Stimulated activated CD4-positive, alpha-beta T cell treated with anti-CD3 and anti-CD28 coated beads, Interleukin-4, amount 100 ng/mL, for 1 hour (primary cell): ENCODE data around the gene MICALL2.

ENCODE experiments used
- DNase-seq: peaks from one replicate; pipeline ENCODE4 v3.0.0-alpha.2; 2020

The MICALL2 gene

GRCh38 chr7:1458683-1459511, at the start of gene MICALL2:
MICALL2 (minus strand) TSS chr7:1459470; CDS start chr7:1459326, 144 bp downstream.
- peak; percentile 30 for DNase-seq

DNA sequence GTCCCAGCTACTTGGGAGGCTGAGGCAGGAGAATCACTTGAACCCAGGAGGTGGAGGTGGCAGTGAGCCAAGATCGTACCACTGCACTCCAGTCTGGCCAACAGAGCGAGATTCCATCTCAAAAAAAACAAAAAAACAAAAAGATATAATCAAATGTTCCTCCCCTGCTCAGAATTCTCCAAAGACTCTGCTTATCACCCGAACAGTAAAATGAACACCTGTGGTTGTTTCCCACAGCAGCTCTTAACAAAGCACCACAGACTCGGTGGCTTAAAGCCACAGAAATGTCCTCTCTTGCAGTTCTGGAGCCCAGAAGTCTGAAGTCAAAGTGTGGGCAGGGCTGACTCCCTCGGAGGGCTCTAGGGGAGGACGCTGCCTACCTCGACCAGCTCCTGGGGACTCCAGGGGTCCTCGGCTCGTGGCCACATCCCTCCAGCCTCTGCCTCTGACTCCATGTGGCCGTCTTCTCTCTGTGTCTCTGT, 49.0 kb upstream of the MICALL2 start:
- no peak for DNase-seq

DNA sequence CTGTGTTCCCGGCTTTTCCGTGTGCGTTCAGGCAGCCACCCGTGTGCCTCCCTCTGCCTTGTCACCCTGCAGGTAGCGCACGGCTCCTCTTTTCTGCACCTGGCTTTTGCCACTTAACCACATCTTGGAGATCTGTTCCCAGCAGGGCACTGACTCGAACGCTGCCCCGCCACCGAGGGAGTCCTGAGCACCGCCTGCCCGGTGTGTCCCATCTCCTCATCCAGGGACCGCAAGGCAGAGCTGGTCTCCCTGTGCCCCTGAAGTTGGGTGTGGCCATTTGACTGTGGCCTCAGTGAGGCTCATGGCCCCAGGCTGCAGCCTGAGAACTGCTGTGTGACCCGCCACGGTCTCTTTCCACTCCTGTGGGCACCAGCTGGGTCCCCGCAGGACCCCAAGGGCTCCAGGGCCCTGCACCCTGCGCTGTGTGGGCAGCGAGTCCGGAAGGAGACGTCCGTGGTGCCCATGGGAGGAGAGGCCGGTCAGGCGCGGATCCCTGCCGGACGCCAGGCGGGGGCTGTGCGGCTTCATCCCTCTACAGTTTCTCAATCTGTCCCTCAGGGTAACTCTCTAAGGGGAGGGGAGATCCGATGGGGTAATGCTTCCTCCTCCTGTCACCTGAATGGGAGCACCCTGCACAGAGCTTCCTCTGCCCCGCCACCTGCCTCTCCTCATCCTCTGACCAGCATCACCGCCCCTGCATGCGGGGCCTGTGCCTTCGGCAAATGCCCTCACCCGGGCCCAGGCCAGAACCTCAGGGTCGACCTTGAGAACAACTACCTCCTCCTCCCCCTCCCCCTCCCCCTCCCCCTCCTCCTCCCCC, 46.7 kb upstream of the MICALL2 start:
- no peak for DNase-seq

- peak; percentile 87 for DNase-seq
Observed at GRCh38 chr7:1503816-1504775, 44.8 kb upstream of the MICALL2 start, which contains the start of gene INTS1. INTS1 (minus strand) TSS chr7:1504389; CDS start chr7:1503960, 429 bp downstream.

GRCh38 chr7:1503390-1503789, 44.1 kb upstream of the MICALL2 start:
- no peak for DNase-seq

DNA sequence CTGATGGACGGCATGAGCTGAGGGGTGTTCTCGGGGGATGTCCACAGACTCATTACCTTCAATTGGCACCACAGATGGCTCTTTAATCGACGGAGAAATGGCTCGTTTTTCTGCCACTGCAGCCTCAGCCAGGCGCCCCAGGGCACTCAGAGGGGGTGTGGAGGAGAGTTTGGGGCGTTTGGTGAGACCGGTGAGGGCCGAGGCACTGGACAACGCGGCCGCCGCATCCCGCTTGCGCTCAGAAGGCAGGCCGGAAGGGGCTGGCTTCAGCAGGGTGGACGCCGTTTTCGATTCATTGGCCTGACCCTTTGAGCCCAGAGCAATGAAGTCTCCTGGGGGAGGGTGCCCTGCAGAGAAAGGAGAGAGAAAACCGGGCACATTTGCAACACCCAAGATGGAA, 43.6 kb upstream of the MICALL2 start:
- DNase-seq: no peak

GRCh38 chr7:1501487-1502270, 42.4 kb upstream of the MICALL2 start:
- no peak for DNase-seq

- DNase-seq: no peak
Observed at GRCh38 chr7:1500064-1500807, 41.0 kb upstream of the MICALL2 start.

GRCh38 chr7:1499367-1500029, 40.2 kb upstream of the MICALL2 start:
- DNase-seq: no peak

DNA sequence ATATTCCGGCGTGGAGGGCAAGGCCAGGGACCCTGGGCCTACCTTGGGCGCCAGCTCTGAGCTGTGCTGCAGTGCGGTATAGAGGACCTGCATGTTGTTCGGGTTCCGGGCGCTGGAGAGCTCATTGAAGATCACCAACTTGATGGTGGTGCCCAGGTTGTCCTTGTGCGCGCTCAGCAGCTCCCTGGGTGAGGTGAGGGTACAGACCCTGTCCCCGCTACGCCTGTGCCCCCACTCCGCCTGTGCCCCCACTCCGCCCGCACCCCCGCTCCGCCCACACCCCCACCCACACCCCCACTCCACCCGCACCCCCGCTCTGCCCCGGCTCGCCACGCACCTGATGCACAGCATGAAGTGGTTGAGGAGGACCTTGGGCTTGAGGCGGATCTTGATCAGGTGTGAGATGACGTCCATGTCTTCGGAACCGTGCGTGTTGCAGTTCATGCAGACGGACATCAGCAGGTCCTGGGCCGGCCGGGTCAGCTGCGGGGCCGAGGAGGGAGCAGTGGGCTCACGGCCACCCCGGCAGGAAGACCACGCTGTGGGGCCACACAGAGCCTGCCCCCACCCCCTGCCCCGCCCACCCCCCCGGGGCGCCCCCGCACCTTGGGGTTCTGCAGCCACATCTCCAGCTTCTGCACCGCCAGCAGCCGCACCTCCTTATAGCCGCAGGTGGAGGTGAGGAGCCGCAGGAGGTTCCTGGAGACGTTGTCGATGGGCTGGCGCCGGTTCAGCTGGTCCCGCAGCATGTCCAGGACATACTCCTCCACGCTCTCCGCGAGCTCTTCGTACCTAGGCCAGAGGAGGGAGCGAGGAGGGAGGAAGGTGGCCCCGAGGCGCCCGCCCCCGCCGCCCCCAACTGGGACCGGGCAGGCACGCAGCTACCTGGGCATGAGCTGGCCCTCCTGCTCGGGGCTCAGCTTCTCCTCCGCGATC, 39.4 kb upstream of the MICALL2 start:
- DNase-seq: no peak

GRCh38 chr7:1497293-1497927, 38.1 kb upstream of the MICALL2 start:
- no peak for DNase-seq

DNA sequence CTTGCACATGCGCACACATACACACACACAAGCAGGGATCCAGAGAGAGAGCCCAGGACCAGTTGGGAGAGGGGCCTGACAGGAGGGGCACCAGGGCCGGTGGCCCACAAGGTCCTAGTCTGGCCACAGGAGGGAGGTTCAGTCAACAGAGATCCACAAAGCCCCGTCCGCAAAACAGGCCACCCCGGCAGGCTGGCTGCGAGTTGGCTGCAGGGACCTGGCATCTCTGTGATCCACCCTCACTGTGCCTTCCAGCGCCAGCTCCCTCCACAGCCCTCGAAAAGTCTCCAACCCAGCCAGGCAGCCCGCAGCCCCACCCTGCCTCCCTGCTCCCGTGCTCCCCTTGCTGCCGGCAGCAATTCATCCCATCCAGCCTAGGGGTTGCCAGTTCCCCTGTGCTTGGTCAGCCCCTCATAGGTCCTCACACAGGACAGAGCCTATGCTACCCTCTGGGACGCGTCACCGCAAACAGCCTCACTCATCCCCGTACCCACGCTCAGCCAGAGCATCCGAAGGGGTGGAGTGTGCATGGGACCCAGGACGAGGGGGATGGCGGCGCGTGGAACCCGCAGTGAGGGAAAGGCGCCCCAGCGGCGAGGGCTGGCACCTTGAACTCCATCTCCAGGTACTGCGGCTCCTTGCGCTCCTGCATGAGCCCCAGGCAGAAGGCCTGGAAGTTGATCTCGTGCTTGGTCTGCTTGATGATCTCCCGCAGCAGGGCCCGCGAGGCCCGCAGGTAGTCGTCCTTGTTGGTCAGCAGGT, 37.4 kb upstream of the MICALL2 start:
- DNase-seq: no peak

- DNase-seq: no peak
Observed at GRCh38 chr7:1495564-1496242, 36.4 kb upstream of the MICALL2 start.

DNA sequence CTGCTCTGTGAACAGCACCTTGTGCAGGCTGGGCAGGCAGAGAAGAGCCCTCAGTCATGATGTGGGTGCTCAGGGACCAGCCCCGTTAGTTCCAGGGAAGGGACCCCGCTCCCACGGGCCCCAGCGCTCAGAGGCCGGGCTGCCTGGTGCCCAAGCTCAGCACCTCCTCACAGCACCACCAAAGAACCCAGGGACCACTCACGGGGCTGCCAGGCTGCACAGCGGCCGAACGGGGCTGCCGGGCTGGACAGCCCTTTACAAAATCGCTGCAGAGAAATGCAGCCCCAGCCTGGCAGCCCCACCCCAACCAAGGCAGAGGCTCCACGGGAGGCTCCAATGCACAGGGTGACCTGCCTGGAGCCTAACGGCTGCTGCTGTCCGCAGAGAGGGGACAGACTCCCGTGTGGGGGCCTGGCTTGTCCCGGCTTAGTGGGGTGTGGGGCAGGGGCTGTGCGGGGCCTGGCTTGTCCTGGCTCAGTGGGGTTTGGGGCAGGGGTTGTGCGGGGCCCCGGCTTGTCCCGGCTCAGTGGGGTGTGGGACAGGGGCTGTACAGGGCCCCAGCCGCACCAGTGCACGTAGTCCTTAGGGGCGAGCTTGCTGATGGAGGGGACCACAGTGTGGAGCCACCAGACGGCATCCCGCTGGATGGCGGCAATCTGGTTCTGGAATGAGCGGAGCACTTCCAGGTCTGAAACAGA, 35.7 kb upstream of the MICALL2 start:
- no peak for DNase-seq

DNA sequence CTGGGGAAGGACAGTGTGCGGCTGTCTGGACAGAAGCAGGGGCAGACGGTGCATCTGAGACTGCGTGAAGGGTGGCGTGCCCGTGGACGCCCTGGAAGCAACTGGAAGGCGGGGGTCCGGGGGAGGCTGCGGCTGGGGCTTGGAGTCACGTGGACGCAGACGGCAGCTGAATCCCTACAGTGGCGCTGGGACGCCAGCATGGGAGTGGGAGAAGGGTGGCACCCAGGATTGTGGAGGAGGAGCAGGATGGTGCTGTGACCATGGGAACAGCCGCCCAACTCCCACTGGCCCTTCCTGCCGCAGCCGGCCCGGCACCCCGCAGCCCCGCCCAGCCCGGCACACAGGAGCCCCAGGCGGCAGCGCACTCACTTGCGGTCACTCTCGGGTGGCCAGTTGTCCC, 35.2 kb upstream of the MICALL2 start:
- DNase-seq: no peak

DNA sequence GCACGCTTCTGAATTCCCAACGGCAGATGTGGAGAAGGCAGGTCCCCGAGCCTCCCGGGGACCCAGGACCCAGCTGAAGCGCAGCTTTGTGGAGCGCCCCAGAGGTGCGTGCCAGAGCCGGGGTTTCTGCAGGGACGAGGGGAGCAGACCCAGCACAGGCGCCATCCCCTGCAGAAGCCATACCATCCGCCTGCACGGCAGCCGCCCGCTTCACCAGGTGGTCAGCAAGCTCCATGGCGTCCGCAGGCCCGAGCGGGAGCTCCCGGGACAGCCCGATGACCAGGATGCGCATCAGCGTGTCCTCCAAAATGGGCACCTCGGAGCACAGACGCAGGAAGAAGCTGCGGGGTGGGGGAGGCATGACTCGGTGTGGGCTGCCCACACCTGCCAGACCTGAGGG, 34.3 kb upstream of the MICALL2 start:
- DNase-seq: no peak

DNA sequence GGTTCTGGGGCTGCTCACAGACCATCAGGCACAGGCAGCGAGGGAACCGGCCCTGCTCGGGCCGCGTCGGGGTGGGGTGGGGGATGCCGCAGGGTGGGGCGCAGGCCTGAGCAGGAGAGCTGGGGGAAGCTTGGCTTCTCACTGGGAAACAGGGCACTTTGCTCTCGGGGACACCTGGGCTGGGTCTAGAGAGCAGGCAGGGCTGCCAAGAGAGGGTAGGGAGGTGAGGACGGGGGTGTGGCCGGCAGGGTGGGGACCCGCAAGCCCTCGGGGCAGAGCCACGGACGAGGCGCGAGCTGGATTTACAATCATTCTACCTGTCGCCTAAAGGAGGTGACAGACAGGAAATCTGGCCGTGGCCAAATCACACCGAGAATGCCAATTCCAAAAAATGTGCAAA, 33.9 kb upstream of the MICALL2 start:
- DNase-seq: no peak
